C4-2B (cell line): Measurements from ENCODE around the gene ADCY2.

ENCODE experiments used
- H3K27ac ChIP-seq: fragments of 450-650 bp; 2 replicates; pipeline ENCODE4 v1.5.1; 2017
- CTCF ChIP-seq: fragments of 450-650 bp; conservative IDR thresholded peaks from 2 replicates; pipeline ENCODE4 v1.5.1; 2017; ENCODE audit warnings: mild to moderate bottlenecking
- ZFX ChIP-seq: fragments of 450-650 bp; IDR thresholded peaks from 2 replicates; pipeline ENCODE4 v1.6.1; 2017

The ADCY2 gene

GRCh38 chr5:7667216-7667767 is 271.4 kb downstream of the ADCY2 start:
- no peak for TF ChIP-seq ZFX
- TF ChIP-seq CTCF = no peak
- H3K27ac ChIP-seq = no peak overlapping the region

GRCh38 chr5:7668161-7668560 is 272.2 kb downstream of the ADCY2 start:
- TF ChIP-seq ZFX = no peak
- no peak overlapping the region for H3K27ac ChIP-seq

- no peak for TF ChIP-seq ZFX
- TF ChIP-seq CTCF = no peak
- H3K27ac ChIP-seq = no peak overlapping the region
Observed at GRCh38 chr5:7668627-7669026, 272.7 kb downstream of the ADCY2 start.

GRCh38 chr5:7671381-7671993 is 275.5 kb downstream of the ADCY2 start:
- no peak for TF ChIP-seq CTCF
- TF ChIP-seq ZFX = no peak
- H3K27ac ChIP-seq = no peak overlapping the region

- TF ChIP-seq ZFX = no peak
- TF ChIP-seq CTCF = no peak
- no peak overlapping the region for H3K27ac ChIP-seq
Observed at GRCh38 chr5:7673658-7674057, 277.7 kb downstream of the ADCY2 start.

- H3K27ac ChIP-seq = no peak overlapping the region
- no peak for TF ChIP-seq ZFX
- TF ChIP-seq CTCF = no peak
Observed at GRCh38 chr5:7676455-7676854, 280.5 kb downstream of the ADCY2 start.

- no peak for TF ChIP-seq ZFX
- no peak for TF ChIP-seq CTCF
- H3K27ac ChIP-seq = no peak overlapping the region
Observed at GRCh38 chr5:7678030-7678429, 282.1 kb downstream of the ADCY2 start.

GRCh38 chr5:7679663-7680062 is 283.7 kb downstream of the ADCY2 start:
- no peak overlapping the region for H3K27ac ChIP-seq
- TF ChIP-seq CTCF = no peak
- TF ChIP-seq ZFX = no peak
